Nephron (organoid): ENCODE data around the gene RNASEH2B.
A peak's percentile ranks its signal among the peaks of the same experiment; 100 is the strongest.

ENCODE experiments used
- H3K27ac Mint-ChIP-seq, 3 experiments: 2 replicates each; pipeline ENCODE4 v1.8.0; 2020; ENCODE audit warnings: mixed read lengths in 3 of 3, mild to moderate bottlenecking in 2 of 3, moderate library complexity in 1 of 3
- H3K27me3 Mint-ChIP-seq: 2 replicates; pipeline ENCODE4 v1.8.0; 2021; ENCODE audit warnings: low read depth, mild to moderate bottlenecking, moderate library complexity, mixed read lengths
- H3K36me3 Mint-ChIP-seq: 2 replicates; pipeline ENCODE4 v1.8.0; 2020; ENCODE audit warnings: low read depth, mixed read lengths
- H3K4me1 Mint-ChIP-seq: 2 replicates; pipeline ENCODE4 v1.8.0; 2020; ENCODE audit warnings: mixed read lengths
- H3K4me3 Mint-ChIP-seq, 3 experiments: 2 replicates each; pipeline ENCODE4 v1.8.0; 2020; ENCODE audit warnings: mild to moderate bottlenecking in 3 of 3, mixed read lengths in 3 of 3, moderate library complexity in 2 of 3
- H3K9me3 Mint-ChIP-seq: 2 replicates; pipeline ENCODE4 v1.8.0; 2020; ENCODE audit warnings: mixed read lengths
- TF ChIP-seq, protein P1 (sequence below), 3 experiments: fragments of 200-600 bp; sonication (generic); IDR thresholded peaks; one replicate each; pipeline ENCODE4 v1.5.0; 2021; ENCODE audit warnings: antibody characterized with exemption in 3 of 3; ENCODE audit not compliant: unreplicated experiment in 3 of 3

RNASEH2B gene, protein sequence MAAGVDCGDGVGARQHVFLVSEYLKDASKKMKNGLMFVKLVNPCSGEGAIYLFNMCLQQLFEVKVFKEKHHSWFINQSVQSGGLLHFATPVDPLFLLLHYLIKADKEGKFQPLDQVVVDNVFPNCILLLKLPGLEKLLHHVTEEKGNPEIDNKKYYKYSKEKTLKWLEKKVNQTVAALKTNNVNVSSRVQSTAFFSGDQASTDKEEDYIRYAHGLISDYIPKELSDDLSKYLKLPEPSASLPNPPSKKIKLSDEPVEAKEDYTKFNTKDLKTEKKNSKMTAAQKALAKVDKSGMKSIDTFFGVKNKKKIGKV

DNA sequence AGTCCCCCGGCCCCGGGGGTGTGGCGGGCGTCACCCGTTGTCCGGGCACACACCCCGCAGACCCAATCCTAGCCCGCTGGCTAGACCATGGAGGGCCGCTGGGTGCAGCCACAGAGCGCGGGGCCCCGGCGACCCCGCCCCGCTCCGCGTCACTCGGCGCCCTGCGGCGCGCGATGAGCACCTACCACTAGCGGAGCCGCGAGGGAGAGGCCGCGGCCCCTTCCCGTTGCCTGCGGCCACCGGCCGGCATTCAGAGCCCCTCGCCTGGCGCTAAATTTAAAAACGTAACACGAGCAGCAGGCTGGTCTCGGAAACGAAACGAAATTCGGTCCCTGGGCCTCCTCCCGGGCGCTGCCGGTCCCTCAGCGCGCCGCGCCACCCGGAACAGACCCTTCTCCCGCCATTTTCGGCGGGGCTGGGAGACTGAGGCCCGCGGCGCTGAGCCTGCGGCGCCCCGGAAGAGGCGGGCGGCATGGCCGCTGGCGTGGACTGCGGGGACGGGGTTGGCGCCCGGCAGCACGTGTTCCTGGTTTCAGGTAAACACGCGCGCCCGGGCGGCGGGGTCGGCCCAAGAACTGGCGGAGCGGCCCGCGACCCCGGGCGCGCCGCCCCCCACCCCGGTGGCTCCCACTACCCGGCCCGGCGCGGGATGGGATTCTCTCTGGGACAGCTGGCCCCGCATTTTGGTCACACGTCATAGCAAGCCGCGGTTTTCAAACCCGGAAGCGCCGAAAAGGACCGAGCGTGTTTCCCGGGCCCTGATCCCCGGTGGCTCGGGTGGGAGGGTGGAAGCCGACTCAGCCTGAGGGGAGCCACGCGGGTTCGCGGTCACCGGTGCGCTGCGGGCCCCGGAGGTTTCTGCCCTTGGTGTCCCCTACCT is at the start of gene RNASEH2B:
Gene RNASEH2B (plus strand): TSS at position 187 of the 880 bp plus-strand sequence. CDS start 286 bp downstream, at position 473.
- no peaks in the 10 kb centered on the region for H3K27me3 Mint-ChIP-seq
- TF ChIP-seq, protein P1, sequence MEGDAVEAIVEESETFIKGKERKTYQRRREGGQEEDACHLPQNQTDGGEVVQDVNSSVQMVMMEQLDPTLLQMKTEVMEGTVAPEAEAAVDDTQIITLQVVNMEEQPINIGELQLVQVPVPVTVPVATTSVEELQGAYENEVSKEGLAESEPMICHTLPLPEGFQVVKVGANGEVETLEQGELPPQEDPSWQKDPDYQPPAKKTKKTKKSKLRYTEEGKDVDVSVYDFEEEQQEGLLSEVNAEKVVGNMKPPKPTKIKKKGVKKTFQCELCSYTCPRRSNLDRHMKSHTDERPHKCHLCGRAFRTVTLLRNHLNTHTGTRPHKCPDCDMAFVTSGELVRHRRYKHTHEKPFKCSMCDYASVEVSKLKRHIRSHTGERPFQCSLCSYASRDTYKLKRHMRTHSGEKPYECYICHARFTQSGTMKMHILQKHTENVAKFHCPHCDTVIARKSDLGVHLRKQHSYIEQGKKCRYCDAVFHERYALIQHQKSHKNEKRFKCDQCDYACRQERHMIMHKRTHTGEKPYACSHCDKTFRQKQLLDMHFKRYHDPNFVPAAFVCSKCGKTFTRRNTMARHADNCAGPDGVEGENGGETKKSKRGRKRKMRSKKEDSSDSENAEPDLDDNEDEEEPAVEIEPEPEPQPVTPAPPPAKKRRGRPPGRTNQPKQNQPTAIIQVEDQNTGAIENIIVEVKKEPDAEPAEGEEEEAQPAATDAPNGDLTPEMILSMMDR (IDR thresholded peaks at IDR 0.05; ENCODE audit: unreplicated experiment in 3 of 3), result no peak
- H3K27ac Mint-ChIP-seq, result peak within 1 kb of the TSS; percentile 93 to 97 (median 95)
- no peaks in the 10 kb centered on the region for H3K36me3 Mint-ChIP-seq
- H3K4me1 Mint-ChIP-seq, result peaks cover 46% of the 10 kb centered on the region
- H3K4me3 Mint-ChIP-seq, result peak within 1 kb of the TSS; percentile 82 to 93 (median 90)
- H3K9me3 Mint-ChIP-seq, result no peaks in the 10 kb centered on the region

DNA sequence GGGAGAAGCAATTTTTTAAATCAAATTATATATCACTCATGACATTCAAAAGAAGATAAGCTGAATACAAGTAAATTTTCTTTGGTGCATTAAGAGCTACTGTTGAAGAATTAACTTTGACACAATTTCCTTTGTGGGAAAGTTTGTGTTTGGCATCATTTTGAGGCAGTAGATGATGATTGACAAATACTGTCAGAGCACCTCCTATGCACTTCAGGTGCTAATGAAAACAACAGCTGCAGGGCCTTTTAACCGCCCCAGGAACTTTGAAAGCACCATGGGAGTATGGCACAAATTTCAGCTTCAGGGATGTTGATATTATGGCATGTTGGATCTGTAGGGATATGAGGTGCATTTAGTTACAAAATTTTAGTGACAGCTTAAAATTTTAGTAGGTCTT is 45.1 kb upstream of the RNASEH2B start:
- H3K4me3 Mint-ChIP-seq, result no peak overlapping the region
- no peaks in the 10 kb centered on the region for H3K4me1 Mint-ChIP-seq
- H3K9me3 Mint-ChIP-seq, result peaks cover 25% of the 10 kb centered on the region
- H3K27ac Mint-ChIP-seq, result no peak overlapping the region
- TF ChIP-seq, protein P1 (IDR thresholded peaks at IDR 0.05; ENCODE audit: unreplicated experiment in 3 of 3), result no peak
- peaks cover 8% of the 10 kb centered on the region for H3K36me3 Mint-ChIP-seq
- H3K27me3 Mint-ChIP-seq, result peaks cover 4% of the 10 kb centered on the region

DNA sequence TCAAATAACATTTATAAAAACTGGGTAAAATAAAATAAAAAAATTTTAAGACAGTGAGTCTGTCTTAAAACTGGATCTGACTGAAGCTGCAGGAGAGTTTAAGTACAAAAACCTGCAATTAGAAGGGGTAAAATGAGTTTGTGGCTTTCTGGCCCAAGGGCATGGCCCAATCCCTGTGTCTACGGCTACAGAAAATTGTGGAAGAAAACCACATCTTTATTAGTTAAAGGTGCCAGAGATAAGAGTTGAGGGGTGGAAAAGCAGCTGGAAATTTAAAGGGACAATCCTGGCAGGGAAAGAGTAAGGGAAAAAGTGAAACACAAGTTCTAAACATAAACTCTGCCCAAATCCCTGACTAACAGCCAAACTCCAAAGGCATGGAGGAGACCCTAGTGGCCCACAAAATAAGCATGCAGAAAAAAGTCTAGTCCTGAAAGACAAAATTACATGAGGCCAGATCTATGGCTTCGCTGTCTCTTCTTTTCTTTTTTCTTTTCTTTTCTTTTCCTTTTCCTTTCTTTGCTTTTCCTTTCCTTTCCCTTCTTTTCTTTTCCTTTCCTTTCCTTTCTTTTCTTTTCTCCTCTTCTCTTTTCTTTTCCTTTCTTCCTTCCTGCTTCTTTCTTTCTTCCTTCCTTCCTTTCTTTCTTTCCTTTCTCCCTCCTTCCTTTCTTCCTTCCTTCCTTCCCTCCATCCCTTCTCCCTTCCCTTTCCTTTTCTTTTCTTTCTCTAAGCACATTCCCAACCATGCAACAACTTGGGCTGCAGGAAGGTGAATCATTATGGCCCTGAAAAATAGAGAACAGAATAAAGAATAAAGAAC is 42.6 kb upstream of the RNASEH2B start:
- no peaks in the 10 kb centered on the region for H3K4me1 Mint-ChIP-seq
- TF ChIP-seq, protein P1 (IDR thresholded peaks at IDR 0.05; ENCODE audit: unreplicated experiment in 3 of 3), result no peak
- no peak overlapping the region for H3K27ac Mint-ChIP-seq
- peaks cover 4% of the 10 kb centered on the region for H3K27me3 Mint-ChIP-seq
- no peak overlapping the region for H3K4me3 Mint-ChIP-seq
- peaks cover 6% of the 10 kb centered on the region for H3K9me3 Mint-ChIP-seq
- no peaks in the 10 kb centered on the region for H3K36me3 Mint-ChIP-seq

DNA sequence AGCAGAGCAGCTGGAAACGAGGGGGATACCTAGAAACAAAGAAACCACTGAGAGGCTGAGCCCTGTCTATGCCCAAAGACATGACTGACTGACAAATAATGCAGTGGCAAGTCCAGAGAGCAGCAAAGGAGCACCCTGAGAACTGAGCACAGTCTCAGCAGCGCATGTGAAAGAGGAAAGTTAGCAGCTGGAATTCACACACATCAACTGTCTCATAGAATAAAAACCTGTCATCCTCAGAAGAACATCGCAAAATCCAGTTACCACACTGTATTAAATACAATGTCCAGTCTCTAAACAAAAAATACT is 42.0 kb upstream of the RNASEH2B start:
- no peaks in the 10 kb centered on the region for H3K36me3 Mint-ChIP-seq
- peaks cover 4% of the 10 kb centered on the region for H3K27me3 Mint-ChIP-seq
- H3K4me3 Mint-ChIP-seq, result no peak overlapping the region
- H3K27ac Mint-ChIP-seq, result no peak overlapping the region
- H3K9me3 Mint-ChIP-seq, result peaks cover 6% of the 10 kb centered on the region
- no peaks in the 10 kb centered on the region for H3K4me1 Mint-ChIP-seq
- TF ChIP-seq, protein P1 (IDR thresholded peaks at IDR 0.05; ENCODE audit: unreplicated experiment in 3 of 3), result no peak

DNA sequence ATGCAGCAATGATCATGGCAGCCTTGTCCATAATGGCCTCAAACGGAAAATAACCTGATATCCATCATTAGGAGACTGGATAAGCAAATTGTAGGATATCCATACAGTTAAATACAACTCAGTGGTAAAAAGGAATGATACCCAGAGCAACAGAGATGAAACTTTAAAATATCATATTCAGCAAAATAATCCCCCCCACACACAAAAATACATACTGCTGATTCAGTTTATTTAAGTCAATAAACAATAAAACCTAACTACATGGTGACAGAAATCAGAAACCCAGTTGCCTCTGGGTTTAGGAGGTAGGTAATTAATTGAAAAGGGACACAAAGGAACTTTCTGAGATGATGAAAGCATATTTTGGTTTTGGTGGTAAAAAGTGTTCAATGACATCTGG is 38.2 kb upstream of the RNASEH2B start:
- no peak overlapping the region for H3K4me3 Mint-ChIP-seq
- no peaks in the 10 kb centered on the region for H3K36me3 Mint-ChIP-seq
- H3K4me1 Mint-ChIP-seq, result no peaks in the 10 kb centered on the region
- no peaks in the 10 kb centered on the region for H3K9me3 Mint-ChIP-seq
- TF ChIP-seq, protein P1 (IDR thresholded peaks at IDR 0.05; ENCODE audit: unreplicated experiment in 3 of 3), result no peak
- H3K27ac Mint-ChIP-seq, result no peak overlapping the region
- peaks cover 4% of the 10 kb centered on the region for H3K27me3 Mint-ChIP-seq
